Ascending aorta (tissue), 2 donors: ENCODE measurements around the gene AARS2. TPM values are rescaled to one million over a fixed set of nuclear protein-coding genes. Genes with fewer than 3 reads are reported as not detected.
"Not testable (repeated sequence)": the region's sequence is repeated elsewhere in the genome, so short reads cannot be mapped to it uniquely, and the experiment has no call there.

ENCODE experiments used
- DNase-seq, 2 donors: peaks; one replicate each; pipeline ENCODE4 v3.0.0-alpha.2; 2019; ENCODE audit warnings: low spot score in 2 of 2
- H3K27ac ChIP-seq, 2 donors: fragments of 200-600 bp; sonication (generic); one replicate each; pipeline ENCODE4 v1.5.1; 2016 to 2017; ENCODE audit warnings: mild to moderate bottlenecking in 1 of 2
- H3K27me3 ChIP-seq: fragments of 200-600 bp; sonication (generic); one replicate; pipeline ENCODE4 v1.5.1; 2017
- H3K36me3 ChIP-seq, 2 donors: fragments of 200-600 bp; sonication (generic); one replicate each; pipeline ENCODE4 v1.5.1; 2016
- H3K4me1 ChIP-seq, 2 donors: fragments of 200-600 bp; sonication (generic); one replicate each; pipeline ENCODE4 v1.5.1; 2016 to 2017; ENCODE audit warnings: mild to moderate bottlenecking in 1 of 2
- H3K4me3 ChIP-seq, 2 donors: fragments of 200-600 bp; sonication (generic); one replicate each; pipeline ENCODE4 v1.5.1; 2016 to 2017; ENCODE audit warnings: mild to moderate bottlenecking in 1 of 2
- H3K9me3 ChIP-seq, 2 donors: fragments of 200-600 bp; sonication (generic); one replicate each; pipeline ENCODE4 v1.5.1; 2016
- intact Hi-C: fragments of 100-400 bp; cut with DNase I; formaldehyde crosslinking; loops from one replicate; pipeline ENCODE4 v1.15.1; 2023
- total RNA-seq: library from RNA; depleted of rRNA; stranded (reverse); fragments of >200 nt; gene quantifications from one replicate; pipeline ENCODE4 v1.1.0, GENCODE V29; 2016
- TF ChIP-seq, protein P1 (sequence below), 3 experiments: fragments of 200-600 bp in 2 of 3; fragments of 450-650 bp in 1 of 3; sonication (generic) in 2 of 3; IDR thresholded peaks; one replicate each; pipeline ENCODE4 v1.5.1; 2016 to 2019; ENCODE audit warnings: antibody characterized with exemption in 3 of 3, mild to moderate bottlenecking in 1 of 3, moderate library complexity in 1 of 3

Gene AARS2
- total RNA-seq, 1 donor from 2014 or later: 4.5 TPM

DNA sequence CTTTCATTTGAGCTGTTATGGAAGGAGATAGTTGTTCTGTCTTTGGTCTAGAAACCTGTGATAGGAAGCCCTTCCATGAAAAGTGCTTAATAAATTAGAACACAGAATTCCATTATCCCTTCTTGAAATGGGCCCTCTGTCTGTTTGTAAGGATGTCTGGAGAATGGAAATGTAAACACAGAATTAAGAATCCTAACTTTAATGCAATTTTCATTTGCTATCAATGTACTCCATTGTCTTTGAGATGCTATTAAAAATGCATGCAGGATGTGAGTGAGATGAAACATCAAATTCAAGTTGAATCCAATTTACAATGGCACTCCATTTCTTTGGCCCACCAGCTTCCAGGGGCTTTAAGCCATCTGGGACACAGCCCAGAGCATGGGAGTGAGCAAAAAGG lies 13.9 kb upstream of the AARS2 start:
- H3K4me1 ChIP-seq: no peaks in the 10 kb centered on the region
- intact Hi-C loops: no loop called here

DNA sequence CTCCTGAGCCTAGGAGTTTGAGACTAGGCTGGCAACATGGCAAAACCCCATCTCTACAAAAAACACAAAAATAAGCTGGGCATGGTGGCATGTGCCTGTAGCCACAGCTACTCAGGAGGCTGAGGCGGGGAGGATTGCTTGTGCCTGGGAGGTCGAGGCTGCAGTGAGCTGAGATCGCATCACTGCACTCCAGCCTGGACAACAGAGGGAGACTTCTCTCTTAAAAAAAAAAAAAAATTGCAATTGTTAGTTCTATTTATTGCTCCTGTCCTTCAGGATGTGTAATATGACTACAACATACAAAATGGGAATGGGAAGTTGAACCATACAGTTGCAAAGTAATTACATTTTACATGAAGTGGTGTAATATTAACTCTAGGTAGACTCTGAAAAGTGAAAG lies 8.1 kb upstream of the AARS2 start:
- no peak for DNase-seq
- H3K27me3 ChIP-seq: no peaks in the 10 kb centered on the region
- H3K27ac ChIP-seq: no peak overlapping the region
- no peaks in the 10 kb centered on the region for H3K9me3 ChIP-seq
- intact Hi-C loops: no loop called here
- H3K36me3 ChIP-seq: no peaks in the 10 kb centered on the region
- no peaks in the 10 kb centered on the region for H3K4me1 ChIP-seq
- TF ChIP-seq, protein P1, sequence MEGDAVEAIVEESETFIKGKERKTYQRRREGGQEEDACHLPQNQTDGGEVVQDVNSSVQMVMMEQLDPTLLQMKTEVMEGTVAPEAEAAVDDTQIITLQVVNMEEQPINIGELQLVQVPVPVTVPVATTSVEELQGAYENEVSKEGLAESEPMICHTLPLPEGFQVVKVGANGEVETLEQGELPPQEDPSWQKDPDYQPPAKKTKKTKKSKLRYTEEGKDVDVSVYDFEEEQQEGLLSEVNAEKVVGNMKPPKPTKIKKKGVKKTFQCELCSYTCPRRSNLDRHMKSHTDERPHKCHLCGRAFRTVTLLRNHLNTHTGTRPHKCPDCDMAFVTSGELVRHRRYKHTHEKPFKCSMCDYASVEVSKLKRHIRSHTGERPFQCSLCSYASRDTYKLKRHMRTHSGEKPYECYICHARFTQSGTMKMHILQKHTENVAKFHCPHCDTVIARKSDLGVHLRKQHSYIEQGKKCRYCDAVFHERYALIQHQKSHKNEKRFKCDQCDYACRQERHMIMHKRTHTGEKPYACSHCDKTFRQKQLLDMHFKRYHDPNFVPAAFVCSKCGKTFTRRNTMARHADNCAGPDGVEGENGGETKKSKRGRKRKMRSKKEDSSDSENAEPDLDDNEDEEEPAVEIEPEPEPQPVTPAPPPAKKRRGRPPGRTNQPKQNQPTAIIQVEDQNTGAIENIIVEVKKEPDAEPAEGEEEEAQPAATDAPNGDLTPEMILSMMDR (IDR thresholded peaks at IDR 0.05): no peak
- no peak overlapping the region for H3K4me3 ChIP-seq

More for the DNA sequence above, 13.9 kb upstream of the AARS2 start:
- no peak overlapping the region for H3K4me3 ChIP-seq
- no peaks in the 10 kb centered on the region for H3K36me3 ChIP-seq
- H3K27ac ChIP-seq: no peak overlapping the region
- TF ChIP-seq, protein P1 (IDR thresholded peaks at IDR 0.05): no peak
- no peaks in the 10 kb centered on the region for H3K9me3 ChIP-seq
- no peaks in the 10 kb centered on the region for H3K27me3 ChIP-seq
- no peak for DNase-seq

DNA sequence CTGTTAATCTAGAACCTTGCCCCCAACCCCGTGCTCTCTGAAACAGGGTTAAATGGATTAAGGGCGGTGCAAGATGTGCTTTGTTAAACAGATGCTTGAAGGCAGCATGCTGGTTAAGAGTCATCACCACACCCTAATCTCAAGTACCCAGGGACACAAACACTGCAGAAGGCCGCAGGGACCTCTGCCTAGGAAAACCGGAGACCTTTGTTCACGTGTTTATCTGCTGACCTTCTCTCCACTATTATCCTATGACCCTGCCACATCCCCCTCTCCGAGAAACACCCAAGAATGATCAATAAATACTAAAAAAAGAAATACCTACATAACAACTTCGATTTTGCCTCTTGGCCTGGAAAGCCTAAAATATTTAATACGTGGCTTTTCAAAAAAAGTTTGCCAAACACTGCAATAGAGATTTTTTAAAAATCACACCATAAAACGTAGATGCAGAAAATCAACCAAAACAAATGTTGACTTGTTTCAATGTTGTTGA lies 4.0 kb upstream of the AARS2 start:
- H3K27ac ChIP-seq, H3K4me3 ChIP-seq, H3K36me3 ChIP-seq, H3K27me3 ChIP-seq, H3K9me3 ChIP-seq, DNase-seq, H3K4me1 ChIP-seq: not testable (repeated sequence)
- intact Hi-C loops: loop anchor here (10.0 kb wide), 1 partner anchor 222 kb away; no protein-coding TSS in a partner anchor

DNA sequence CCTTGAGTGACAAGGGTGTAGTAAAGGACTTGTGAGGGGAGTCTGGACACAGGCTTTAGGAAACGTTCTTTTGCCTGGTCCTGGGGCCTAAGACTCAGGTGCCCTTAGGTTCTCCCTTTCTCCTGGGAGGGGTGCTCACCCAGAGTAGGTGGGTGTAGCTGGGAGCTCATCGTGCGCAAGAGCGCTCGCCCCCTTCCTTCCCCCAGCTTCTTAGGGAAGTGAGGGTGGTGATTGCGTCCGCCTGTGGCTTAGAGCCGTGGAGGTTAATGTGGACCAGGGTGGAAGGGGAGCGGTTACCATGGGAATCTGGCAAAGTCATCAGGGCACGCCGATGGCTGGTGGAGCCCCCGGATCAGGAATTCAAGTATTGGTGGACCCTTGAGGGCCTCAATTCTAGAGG lies 3.3 kb upstream of the AARS2 start:
- Histone ChIP-seq H3K4me1 (peaks cover 0 to 5% of the 10 kb centered on the region in 2 donors), H3K36me3 (peaks cover 0 to 3% of the 10 kb centered on the region in 2 donors), H3K27me3 (no peaks in the 10 kb centered on the region), H3K9me3 (no peaks in the 10 kb centered on the region), H3K4me3 (no peak overlapping the region), H3K27ac (no peak overlapping the region)
- DNase-seq: no peak
- TF ChIP-seq, protein P1 (IDR thresholded peaks at IDR 0.05): no peak
- intact Hi-C loops: loop anchor here (10.0 kb wide), 1 partner anchor 222 kb away; no protein-coding TSS in a partner anchor

DNA sequence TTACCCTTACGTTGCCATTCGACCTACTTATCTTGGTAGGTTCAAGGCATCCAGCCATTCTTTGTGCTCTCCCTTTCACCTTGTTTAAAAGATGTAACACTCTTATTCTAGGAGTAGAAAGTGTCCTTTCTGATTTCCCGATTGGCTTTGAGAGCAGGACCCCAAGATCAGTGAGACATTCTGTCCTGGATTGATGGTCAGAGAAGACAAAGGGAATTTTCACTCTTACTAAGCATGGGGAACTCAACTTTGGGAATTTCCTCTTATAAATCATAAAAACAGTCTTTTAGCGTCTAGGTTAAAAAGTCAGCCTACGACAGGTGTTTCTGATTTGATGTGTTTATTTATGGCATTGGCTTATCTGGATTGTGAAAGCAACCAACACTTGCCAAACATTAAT lies 2.8 kb upstream of the AARS2 start:
- TF ChIP-seq, protein P1 (IDR thresholded peaks at IDR 0.05): no peak
- intact Hi-C loops: loop anchor here (10.0 kb wide), 1 partner anchor 221 kb away; no protein-coding TSS in a partner anchor

DNA sequence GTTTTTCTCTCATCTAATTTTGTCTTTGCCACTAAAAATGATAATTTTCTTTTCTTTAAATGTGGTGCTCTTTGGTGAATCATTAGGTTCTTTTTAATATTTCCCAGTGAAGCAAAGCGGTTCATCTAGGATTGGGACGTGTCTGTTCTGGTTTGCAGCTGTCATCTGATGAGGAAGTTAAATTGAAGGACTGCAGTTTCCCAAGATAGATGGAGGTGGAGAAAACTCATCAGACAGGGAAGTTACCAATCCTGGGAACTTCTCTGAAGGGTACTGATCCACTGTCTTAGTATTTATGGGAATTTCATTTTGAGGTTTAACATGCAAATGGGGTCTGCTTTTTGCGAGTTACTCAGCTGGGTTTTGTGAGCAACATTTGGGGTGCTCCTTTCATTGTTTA lies 2.4 kb upstream of the AARS2 start:
- Histone ChIP-seq H3K4me1 (peaks cover 0 to 5% of the 10 kb centered on the region in 2 donors), H3K9me3 (no peaks in the 10 kb centered on the region), H3K36me3 (peaks cover 7 to 13% of the 10 kb centered on the region in 2 donors), H3K4me3 (no peak overlapping the region), H3K27me3 (no peaks in the 10 kb centered on the region), H3K27ac (no peak overlapping the region)
- TF ChIP-seq, protein P1 (IDR thresholded peaks at IDR 0.05): no peak
- no peak for DNase-seq
- intact Hi-C loops: loop anchor here (10.0 kb wide), 1 partner anchor 221 kb away; no protein-coding TSS in a partner anchor

More for the DNA sequence above, 2.8 kb upstream of the AARS2 start:
- H3K4me1 ChIP-seq: peaks cover 0 to 5% of the 10 kb centered on the region in 2 donors
- no peaks in the 10 kb centered on the region for H3K27me3 ChIP-seq
- H3K36me3 ChIP-seq: peaks cover 3 to 9% of the 10 kb centered on the region in 2 donors
- no peak for DNase-seq
- no peak overlapping the region for H3K27ac ChIP-seq
- no peaks in the 10 kb centered on the region for H3K9me3 ChIP-seq
- no peak overlapping the region for H3K4me3 ChIP-seq

DNA sequence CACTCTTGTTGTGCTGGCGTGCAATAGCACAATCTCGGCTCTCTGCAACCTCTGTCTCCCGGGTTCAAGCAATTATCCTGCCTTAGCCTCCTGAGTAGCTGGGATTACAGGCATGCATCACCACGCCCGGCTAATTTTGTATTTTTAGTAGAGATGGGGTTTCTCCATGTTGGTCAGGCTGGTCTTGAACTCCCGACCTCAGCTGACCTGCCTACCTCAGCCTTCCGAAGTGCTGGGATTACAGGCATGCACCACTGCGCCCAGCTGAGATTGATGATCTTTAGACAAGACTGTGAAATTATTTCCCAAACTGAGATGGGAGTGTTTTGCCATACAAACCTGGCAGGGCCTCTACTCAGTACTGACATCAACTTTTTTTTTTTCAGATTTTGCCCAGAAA lies 1.5 kb upstream of the AARS2 start:
- not testable (repeated sequence) for H3K27ac ChIP-seq, H3K9me3 ChIP-seq, H3K4me3 ChIP-seq, H3K27me3 ChIP-seq, H3K4me1 ChIP-seq, DNase-seq
- intact Hi-C loops: loop anchor here (5.0 to 10.0 kb wide), 3 partner anchors 47 to 220 kb away; partner anchors contain the start of genes CDC5L and NFKBIE
- H3K36me3 ChIP-seq: peaks cover 16 to 22% of the 10 kb centered on the region in 2 donors
